ENCODE measurements around the gene TGM6. TPM values are rescaled to one million over a fixed set of nuclear protein-coding genes. Genes with fewer than 3 reads are reported as not detected.

Gene TGM6
- total and polyA plus RNA-seq, 9 of the 15 experiments (the other 6 are each of a cell fraction or from before 2014, with no cell fraction given): not detected

GRCh38 chr20:2408111-2408510 is 27.4 kb downstream of the TGM6 start:
- FAIRE-seq: no peak
- TF ChIP-seq MLX (CRISPR knock-in tag; conservative IDR thresholded peaks at IDR 0.05) (no peak), MCM5 (IDR thresholded peaks at IDR 0.05; ENCODE audit: low read depth) (no peak), ZC3H4 (CRISPR knock-in tag; IDR thresholded peaks at IDR 0.05; ENCODE audit: borderline replicate concordance) (no peak), VEZF1 (CRISPR knock-in tag; IDR thresholded peaks at IDR 0.05) (no peak), TFAP4 (CRISPR knock-in tag; IDR thresholded peaks at IDR 0.05; ENCODE audit: borderline replicate concordance) (no peak), ZNF398 (CRISPR knock-in tag; IDR thresholded peaks at IDR 0.05) (no peak), ZNF696 (CRISPR knock-in tag; conservative IDR thresholded peaks at IDR 0.05) (no peak), MEIS2 (IDR thresholded peaks at IDR 0.05; ENCODE audit: partially characterized antibody) (no peak), ZNF717 (CRISPR knock-in tag; IDR thresholded peaks at IDR 0.05) (no peak), GATAD2A (IDR thresholded peaks at IDR 0.05) (no peak), COPS2 (conservative IDR thresholded peaks at IDR 0.05) (no peak), ZNF23 (CRISPR knock-in tag; IDR thresholded peaks at IDR 0.05) (no peak), CTCF (IDR thresholded peaks at IDR 0.05 in 2 of 3, conservative IDR thresholded peaks at IDR 0.05 in 1 of 3; ENCODE audit: insufficient read depth in 2 of 3, low read depth in 1 of 3, low read length in 3 of 3) (no peak), ZNF280B (CRISPR knock-in tag; IDR thresholded peaks at IDR 0.05) (no peak), IRF2 (CRISPR knock-in tag; IDR thresholded peaks at IDR 0.05) (no peak)

More at GRCh38 chr20:2408111-2408510, 27.4 kb downstream of the TGM6 start:
- H3K79me2 ChIP-seq (ENCODE audit: control insufficient read depth, insufficient read depth, low read length): no peaks in the 10 kb centered on the region
- H4K20me1 ChIP-seq (replicated peaks; ENCODE audit: control insufficient read depth, insufficient read depth, low read length): no peaks in the 10 kb centered on the region
- H3K4me1 ChIP-seq (replicated peaks in 1 of 2; ENCODE audit: control insufficient read depth in 2 of 2, insufficient read depth in 2 of 2, low read length in 2 of 2): no peaks in the 10 kb centered on the region
- no TSS peak for BruUV-seq (replicated peaks)
- H3K27ac ChIP-seq (ENCODE audit: extremely low read depth, low read depth, low read length): no peak overlapping the region
- peaks cover 2 to 14% of the 10 kb centered on the region in 2 experiments; a peak in 2 of 5 replicates for H3K27me3 ChIP-seq (ENCODE audit: control insufficient read depth in 2 of 2, insufficient read depth in 2 of 2, low read length in 2 of 2)
- no peaks in the 10 kb centered on the region for H3K9me1 ChIP-seq (ENCODE audit: control insufficient read depth, insufficient read depth, low read length)
- in situ Hi-C loops (cut with MboI): no loop called here
- DNase-seq (ENCODE audit: extremely low read depth in 1 of 4, low spot score in 3 of 4) (no peak), ATAC-seq (no peak)
- no peak overlapping the region for H3K9ac ChIP-seq (ENCODE audit: insufficient read depth in 1 of 2, low read depth in 2 of 2, low read length in 2 of 2)
- no peak overlapping the region for H2AFZ ChIP-seq (ENCODE audit: low read depth, low read length)
- WGBS (ENCODE audit: insufficient coverage, low coverage, missing lambda C conversion rate): 38% methylated on average over 1 of the region's 1 CpG
- intact Hi-C loops (cut with micrococcal nuclease): no loop called here
- H3K4me2 ChIP-seq (ENCODE audit: insufficient read depth, low read length): no peak overlapping the region
- H3K9me3 ChIP-seq (replicated peaks; ENCODE audit: control insufficient read depth, insufficient read depth, low read depth, low read length): no peaks in the 10 kb centered on the region
- CTCF ChIA-PET (ENCODE audit: low intra/inter-chr PET ratio): no interaction called here
- no peak overlapping the region for H3K4me3 ChIP-seq
- POLR2A ChIA-PET: interaction anchor here (0.6 to 0.7 kb wide), 2 partner anchors 12 to 30 kb away, joined by 3 read pairs; no protein-coding TSS in a partner anchor
- no peaks in the 10 kb centered on the region for H3K36me3 ChIP-seq (ENCODE audit: control insufficient read depth, insufficient read depth, low read length)

All from K562 (cell line).